Measurements from ENCODE around the gene HOXB3.

Gene HOXB3

GRCh38 chr17:48553190-48553547 is 36.9 kb downstream of the HOXB3 start (continued):
- TF ChIP-seq AEBP2 (tag by site-specific recombination; IDR thresholded peaks at IDR 0.05; ENCODE audit: borderline replicate concordance): no peak

- no peak overlapping the region for H3K27ac ChIP-seq (ENCODE audit: extremely low read depth, low read depth, low read length)
- no peak overlapping the region for H3K4me3 ChIP-seq (ENCODE audit: low read depth, low read length)
- H3K36me3 ChIP-seq (ENCODE audit: control insufficient read depth in 2 of 2, insufficient read depth in 1 of 2, low read length in 2 of 2): peaks cover 15 to 51% of the 10 kb centered on the region in 2 experiments
- peaks cover 55% of the 10 kb centered on the region for H3K4me1 ChIP-seq (ENCODE audit: control insufficient read depth, insufficient read depth, low read length)
- ChIA-PET POLR2A (interaction anchor here (1.0 kb wide), 1 partner anchor 11 kb away, joined by 3 read pairs; no protein-coding TSS in a partner anchor), CTCF (interaction anchor here (0.7 kb wide), 1 partner anchor 225 kb away, joined by 3 read pairs; no protein-coding TSS in a partner anchor)
- no peaks in the 10 kb centered on the region for H3K9me3 ChIP-seq (ENCODE audit: control insufficient read depth, insufficient read depth, low read depth, low read length)
- TF ChIP-seq ZNF341 (tag by site-specific recombination; IDR thresholded peaks at IDR 0.05; ENCODE audit: low read depth) (no peak), PRDM4 (tag by site-specific recombination; IDR thresholded peaks at IDR 0.05) (no peak), IKZF3 (tag by site-specific recombination; IDR thresholded peaks at IDR 0.05) (0 out of 2 replicates have a peak, but pooled peaks have one; percentile 48), ZNF785 (tag by site-specific recombination; IDR thresholded peaks at IDR 0.05) (no peak), FEZF1 (tag by site-specific recombination; IDR thresholded peaks at IDR 0.05) (no peak), ZNF610 (tag by site-specific recombination; IDR thresholded peaks at IDR 0.05; ENCODE audit: borderline replicate concordance) (no peak), ZNF350 (tag by site-specific recombination; IDR thresholded peaks at IDR 0.05) (no peak), ZFHX2 (tag by site-specific recombination; conservative IDR thresholded peaks at IDR 0.05) (no peak), HIC1 (tag by site-specific recombination; IDR thresholded peaks at IDR 0.05) (no peak), KLF16 (tag by site-specific recombination; IDR thresholded peaks at IDR 0.05) (no peak), ZNF292 (tag by site-specific recombination; IDR thresholded peaks at IDR 0.05; ENCODE audit: borderline replicate concordance, low read depth) (no peak), ZNF777 (tag by site-specific recombination; IDR thresholded peaks at IDR 0.05; ENCODE audit: borderline replicate concordance) (no peak), ZSCAN4 (tag by site-specific recombination; IDR thresholded peaks at IDR 0.05) (no peak), ZFP37 (tag by site-specific recombination; IDR thresholded peaks at IDR 0.05) (no peak), MYNN (tag by site-specific recombination; IDR thresholded peaks at IDR 0.05; ENCODE audit: borderline replicate concordance) (peak; percentile 92), KLF9 (tag by site-specific recombination; IDR thresholded peaks at IDR 0.05; ENCODE audit: low read depth) (no peak), ZNF660 (tag by site-specific recombination; IDR thresholded peaks at IDR 0.05) (no peak), ZBTB17 (tag by site-specific recombination; IDR thresholded peaks at IDR 0.05) (no peak), ZNF146 (tag by site-specific recombination; IDR thresholded peaks at IDR 0.05) (no peak), ZNF677 (tag by site-specific recombination; IDR thresholded peaks at IDR 0.05) (peak; percentile 90)
- TF ChIP-seq, protein P1, sequence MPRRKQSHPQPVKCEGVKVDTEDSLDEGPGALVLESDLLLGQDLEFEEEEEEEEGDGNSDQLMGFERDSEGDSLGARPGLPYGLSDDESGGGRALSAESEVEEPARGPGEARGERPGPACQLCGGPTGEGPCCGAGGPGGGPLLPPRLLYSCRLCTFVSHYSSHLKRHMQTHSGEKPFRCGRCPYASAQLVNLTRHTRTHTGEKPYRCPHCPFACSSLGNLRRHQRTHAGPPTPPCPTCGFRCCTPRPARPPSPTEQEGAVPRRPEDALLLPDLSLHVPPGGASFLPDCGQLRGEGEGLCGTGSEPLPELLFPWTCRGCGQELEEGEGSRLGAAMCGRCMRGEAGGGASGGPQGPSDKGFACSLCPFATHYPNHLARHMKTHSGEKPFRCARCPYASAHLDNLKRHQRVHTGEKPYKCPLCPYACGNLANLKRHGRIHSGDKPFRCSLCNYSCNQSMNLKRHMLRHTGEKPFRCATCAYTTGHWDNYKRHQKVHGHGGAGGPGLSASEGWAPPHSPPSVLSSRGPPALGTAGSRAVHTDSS (tag by site-specific recombination; IDR thresholded peaks at IDR 0.05): no peak
- TF ChIP-seq, protein P2, sequence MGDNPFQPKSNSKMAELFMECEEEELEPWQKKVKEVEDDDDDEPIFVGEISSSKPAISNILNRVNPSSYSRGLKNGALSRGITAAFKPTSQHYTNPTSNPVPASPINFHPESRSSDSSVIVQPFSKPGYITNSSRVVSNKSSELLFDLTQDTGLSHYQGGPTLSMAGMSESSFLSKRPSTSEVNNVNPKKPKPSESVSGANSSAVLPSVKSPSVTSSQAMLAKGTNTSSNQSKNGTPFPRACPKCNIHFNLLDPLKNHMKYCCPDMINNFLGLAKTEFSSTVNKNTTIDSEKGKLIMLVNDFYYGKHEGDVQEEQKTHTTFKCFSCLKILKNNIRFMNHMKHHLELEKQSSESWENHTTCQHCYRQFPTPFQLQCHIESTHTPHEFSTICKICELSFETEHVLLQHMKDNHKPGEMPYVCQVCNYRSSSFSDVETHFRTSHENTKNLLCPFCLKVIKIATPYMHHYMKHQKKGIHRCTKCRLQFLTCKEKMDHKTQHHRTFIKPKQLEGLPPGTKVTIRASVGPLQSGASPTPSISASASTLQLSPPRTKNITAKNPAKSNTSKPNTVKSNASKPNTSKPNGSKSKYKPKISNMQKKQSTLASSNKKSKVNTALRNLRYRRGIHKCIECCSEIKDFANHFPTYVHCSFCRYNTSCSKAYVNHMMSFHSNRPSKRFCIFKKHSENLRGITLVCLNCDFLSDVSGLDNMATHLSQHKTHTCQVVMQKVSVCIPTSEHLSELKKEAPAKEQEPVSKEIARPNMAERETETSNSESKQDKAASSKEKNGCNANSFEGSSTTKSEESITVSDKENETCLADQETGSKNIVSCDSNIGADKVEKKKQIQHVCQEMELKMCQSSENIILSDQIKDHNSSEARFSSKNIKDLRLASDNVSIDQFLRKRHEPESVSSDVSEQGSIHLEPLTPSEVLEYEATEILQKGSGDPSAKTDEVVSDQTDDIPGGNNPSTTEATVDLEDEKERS (tag by site-specific recombination; IDR thresholded peaks at IDR 0.05): no peak
Measured at GRCh38 chr17:48552466-48553189, 37.4 kb downstream of the HOXB3 start.

All from HEK293 (cell line).